Hepatocyte (in vitro differentiated cells): Measurements from ENCODE around the gene EPHB1.

ENCODE experiments used
- EZH2phosphoT487 ChIP-seq: fragments of 200-600 bp; sonication (generic); IDR thresholded peaks from one replicate; pipeline ENCODE4 v1.6.1; 2018; ENCODE audit warnings: antibody characterized with exemption, mild to moderate bottlenecking, low read depth, moderate library complexity; ENCODE audit not compliant: unreplicated experiment, severe bottlenecking
- TF ChIP-seq, protein P1 (sequence below): fragments of 200-600 bp; sonication (generic); IDR thresholded peaks from 2 replicates; pipeline ENCODE4 v1.5.1; 2016; ENCODE audit warnings: antibody characterized with exemption, mild to moderate bottlenecking; ENCODE audit not compliant: poor library complexity

DNA sequence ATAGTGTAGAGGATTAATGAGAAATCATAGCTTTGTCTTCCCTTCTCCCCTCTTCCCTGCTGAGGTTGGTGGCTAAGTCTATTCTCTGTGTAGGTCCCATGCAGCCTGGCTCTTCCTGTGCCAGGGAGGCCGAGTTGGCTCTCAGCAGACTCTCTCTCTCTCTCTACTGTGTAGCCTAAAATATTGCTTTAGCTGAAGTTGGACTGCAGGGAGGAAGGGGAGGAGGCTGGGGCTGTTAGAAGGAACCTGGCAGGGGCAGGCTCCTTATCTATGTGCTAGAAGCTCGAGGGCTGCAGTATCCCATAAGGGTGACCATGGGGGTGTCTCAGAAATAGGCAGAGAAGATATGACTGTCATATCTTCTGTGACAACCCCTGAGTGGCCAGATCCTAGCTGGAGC, 160.8 kb downstream of the EPHB1 start:
- TF ChIP-seq EZH2phosphoT487: no peak
- TF ChIP-seq, protein P1, sequence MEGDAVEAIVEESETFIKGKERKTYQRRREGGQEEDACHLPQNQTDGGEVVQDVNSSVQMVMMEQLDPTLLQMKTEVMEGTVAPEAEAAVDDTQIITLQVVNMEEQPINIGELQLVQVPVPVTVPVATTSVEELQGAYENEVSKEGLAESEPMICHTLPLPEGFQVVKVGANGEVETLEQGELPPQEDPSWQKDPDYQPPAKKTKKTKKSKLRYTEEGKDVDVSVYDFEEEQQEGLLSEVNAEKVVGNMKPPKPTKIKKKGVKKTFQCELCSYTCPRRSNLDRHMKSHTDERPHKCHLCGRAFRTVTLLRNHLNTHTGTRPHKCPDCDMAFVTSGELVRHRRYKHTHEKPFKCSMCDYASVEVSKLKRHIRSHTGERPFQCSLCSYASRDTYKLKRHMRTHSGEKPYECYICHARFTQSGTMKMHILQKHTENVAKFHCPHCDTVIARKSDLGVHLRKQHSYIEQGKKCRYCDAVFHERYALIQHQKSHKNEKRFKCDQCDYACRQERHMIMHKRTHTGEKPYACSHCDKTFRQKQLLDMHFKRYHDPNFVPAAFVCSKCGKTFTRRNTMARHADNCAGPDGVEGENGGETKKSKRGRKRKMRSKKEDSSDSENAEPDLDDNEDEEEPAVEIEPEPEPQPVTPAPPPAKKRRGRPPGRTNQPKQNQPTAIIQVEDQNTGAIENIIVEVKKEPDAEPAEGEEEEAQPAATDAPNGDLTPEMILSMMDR: no peak
